HepG2 (cell line): ENCODE measurements around the gene KRTAP10-2.

Source experiments
- ZMAT5 ChIP-seq: sonication (generic); formaldehyde crosslinking; IDR thresholded peaks from 2 replicates; pipeline ENCODE4 v1.5.0; 2020; ENCODE audit warnings: mild to moderate bottlenecking, low read depth, missing genetic modification reagents, borderline replicate concordance
- ZNF33A ChIP-seq: sonication (generic); formaldehyde crosslinking; IDR thresholded peaks from 2 replicates; pipeline ENCODE4 v1.5.1; 2020; ENCODE audit warnings: missing genetic modification reagents, mild to moderate bottlenecking, moderate library complexity, borderline replicate concordance
- ZZZ3 ChIP-seq: sonication (generic); formaldehyde crosslinking; IDR thresholded peaks from 2 replicates; pipeline ENCODE4 v1.4.0; 2020; ENCODE audit warnings: missing genetic modification reagents, mild to moderate bottlenecking, borderline replicate concordance

- TF ChIP-seq ZNF33A (CRISPR knock-in tag) (no peak), ZMAT5 (CRISPR knock-in tag) (no peak), ZZZ3 (no peak)
Observed at GRCh38 chr21:44576025-44576420, 24.7 kb upstream of the KRTAP10-2 start.
